NAMALWA (cell line): ENCODE data around the gene ARHGAP1.

Experiments used
- DNase-seq: peaks from one replicate; pipeline ENCODE4 v3.0.0-alpha.2; 2015; ENCODE audit warnings: low spot score

The ARHGAP1 gene

GRCh38 chr11:46700241-46701077 lies at the start of gene ARHGAP1, which contains the start of gene ZNF408:
TSS of gene ARHGAP1 (minus strand) at chr11:46700619. CDS start at chr11:46696107, 4,512 bp downstream.
TSS of gene ZNF408 (plus strand) at chr11:46701031. CDS start at chr11:46701048, 17 bp downstream.
- DNase-seq = peak; percentile 99

GRCh38 chr11:46747150-46747549 lies 46.7 kb upstream of the ARHGAP1 start:
- no peak for DNase-seq

- no peak for DNase-seq
These were observed 45.6 kb upstream of the ARHGAP1 start for GRCh38 chr11:46745995-46746394.

- DNase-seq = no peak
These were observed 44.9 kb upstream of the ARHGAP1 start for GRCh38 chr11:46745328-46745727.

GRCh38 chr11:46743693-46744339 lies 43.4 kb upstream of the ARHGAP1 start:
- DNase-seq = no peak

- no peak for DNase-seq
These were observed 42.6 kb upstream of the ARHGAP1 start for GRCh38 chr11:46743043-46743442.

GRCh38 chr11:46741600-46742484 lies 41.4 kb upstream of the ARHGAP1 start:
- DNase-seq = no peak

- DNase-seq = no peak
These were observed 38.5 kb upstream of the ARHGAP1 start for GRCh38 chr11:46738887-46739286.

GRCh38 chr11:46737699-46738098 lies 37.3 kb upstream of the ARHGAP1 start:
- no peak for DNase-seq

GRCh38 chr11:46736615-46737014 lies 36.2 kb upstream of the ARHGAP1 start:
- no peak for DNase-seq

- DNase-seq = no peak
These were observed 35.7 kb upstream of the ARHGAP1 start for GRCh38 chr11:46736146-46736545.

GRCh38 chr11:46733234-46733633 lies 32.8 kb upstream of the ARHGAP1 start:
- no peak for DNase-seq

- no peak for DNase-seq
These were observed 31.1 kb upstream of the ARHGAP1 start for GRCh38 chr11:46731545-46731944.

GRCh38 chr11:46729110-46730027 lies 28.9 kb upstream of the ARHGAP1 start:
- no peak for DNase-seq

GRCh38 chr11:46728659-46729040 lies 28.2 kb upstream of the ARHGAP1 start:
- no peak for DNase-seq

- no peak for DNase-seq
These were observed 27.7 kb upstream of the ARHGAP1 start for GRCh38 chr11:46727952-46728658.

- DNase-seq = no peak
These were observed 25.9 kb upstream of the ARHGAP1 start for GRCh38 chr11:46726206-46726862.

GRCh38 chr11:46725338-46726205 lies 25.2 kb upstream of the ARHGAP1 start:
- DNase-seq = no peak

- peak; percentile 29 for DNase-seq
These were observed 23.7 kb upstream of the ARHGAP1 start for GRCh38 chr11:46724088-46724487.
